Activated CD8-positive, alpha-beta memory T cell treated with anti-CD3 and anti-CD28 coated beads, Interleukin-2, amount 50 U/mL, for 48 hours (primary cell): ENCODE data around the gene PMEL.
"Not testable (repeated sequence)": the region's sequence is repeated elsewhere in the genome, so short reads cannot be mapped to it uniquely, and the experiment has no call there.

Source experiments
- DNase-seq: peaks from one replicate; pipeline ENCODE4 v3.0.0-alpha.2; 2020

PMEL gene

GRCh38 chr12:55919032-55919431 lies 46.8 kb downstream of the PMEL start:
- not testable (repeated sequence) for DNase-seq

- peak; percentile 6 for DNase-seq
These were observed 50.4 kb downstream of the PMEL start for GRCh38 chr12:55915482-55915859.

- DNase-seq, result no peak
These were observed 52.9 kb downstream of the PMEL start for GRCh38 chr12:55912908-55913307.

- DNase-seq, result no peak
These were observed 56.3 kb downstream of the PMEL start for GRCh38 chr12:55909513-55909884.

GRCh38 chr12:55908726-55909512 lies 56.9 kb downstream of the PMEL start:
- DNase-seq, result no peak

GRCh38 chr12:55906056-55906455 lies 59.8 kb downstream of the PMEL start:
- no peak for DNase-seq
